WTC11 (cell line): ENCODE measurements around the gene PRCD. TPM values are rescaled to one million over a fixed set of nuclear protein-coding genes. Genes with fewer than 3 reads are reported as not detected.

Source experiments
- ATF2 ChIP-seq: sonication (generic); formaldehyde crosslinking; IDR thresholded peaks from 2 replicates; pipeline ENCODE4 v1.8.1; 2022; ENCODE audit warnings: low read depth, missing genetic modification reagents, borderline replicate concordance
- ATF3 ChIP-seq: sonication (generic); formaldehyde crosslinking; conservative IDR thresholded peaks from 2 replicates; pipeline ENCODE4 v1.8.1; 2022; ENCODE audit warnings: mild to moderate bottlenecking, missing genetic modification reagents
- CTCF ChIP-seq: fragments of 200-600 bp; IDR thresholded peaks from 2 replicates; pipeline ENCODE4 v1.8.0; 2022; ENCODE audit warnings: antibody characterized with exemption
- E2F5 ChIP-seq: sonication (generic); formaldehyde crosslinking; IDR thresholded peaks from 2 replicates; pipeline ENCODE4 v1.8.1; 2022; ENCODE audit warnings: mild to moderate bottlenecking, moderate library complexity, missing genetic modification reagents
- EMX1 ChIP-seq: fragments of 250-450 bp; sonication (Bioruptor Pico); IDR thresholded peaks from 2 replicates; pipeline ENCODE4 v1.8.0; 2021; ENCODE audit warnings: mild to moderate bottlenecking
- ETV6 ChIP-seq: sonication (generic); formaldehyde crosslinking; IDR thresholded peaks from 2 replicates; pipeline ENCODE4 v1.8.1; 2022; ENCODE audit warnings: mild to moderate bottlenecking, missing genetic modification reagents
- FOXJ3 ChIP-seq: sonication (generic); formaldehyde crosslinking; IDR thresholded peaks from 2 replicates; pipeline ENCODE4 v1.9.0; 2021; ENCODE audit warnings: missing genetic modification reagents, mild to moderate bottlenecking, borderline replicate concordance
- GABPB1 ChIP-seq: sonication (generic); formaldehyde crosslinking; IDR thresholded peaks from 2 replicates; pipeline ENCODE4 v1.8.1; 2023; ENCODE audit warnings: mild to moderate bottlenecking, missing genetic modification reagents
- GRHL2 ChIP-seq: fragments of 250-450 bp; sonication (Bioruptor Pico); IDR thresholded peaks from 2 replicates; pipeline ENCODE4 v1.8.0; 2022; ENCODE audit warnings: mild to moderate bottlenecking, moderate library complexity; ENCODE audit not compliant: insufficient replicate concordance, severe bottlenecking
- JUN ChIP-seq: sonication (generic); formaldehyde crosslinking; IDR thresholded peaks from 2 replicates; pipeline ENCODE4 v1.8.0; 2023; ENCODE audit warnings: mild to moderate bottlenecking, missing genetic modification reagents
- KAT7 ChIP-seq: sonication (generic); formaldehyde crosslinking; IDR thresholded peaks from 2 replicates; pipeline ENCODE4 v1.8.1; 2023; ENCODE audit warnings: missing genetic modification reagents, mild to moderate bottlenecking, borderline replicate concordance
- NFYB ChIP-seq: sonication (generic); formaldehyde crosslinking; conservative IDR thresholded peaks from 2 replicates; pipeline ENCODE4 v1.8.0; 2022; ENCODE audit warnings: low read depth, missing genetic modification reagents
- NR1H2 ChIP-seq: sonication (generic); formaldehyde crosslinking; IDR thresholded peaks from 2 replicates; pipeline ENCODE4 v1.9.0; 2021; ENCODE audit warnings: mild to moderate bottlenecking, moderate library complexity, missing genetic modification reagents
- RORB ChIP-seq: fragments of 250-450 bp; sonication (Bioruptor Pico); IDR thresholded peaks from 2 replicates; pipeline ENCODE4 v1.9.0; 2021; ENCODE audit warnings: mild to moderate bottlenecking
- SMAD3 ChIP-seq: sonication (generic); formaldehyde crosslinking; IDR thresholded peaks from 2 replicates; pipeline ENCODE4 v1.8.0; 2022; ENCODE audit warnings: missing genetic modification reagents, mild to moderate bottlenecking, borderline replicate concordance
- SOX15 ChIP-seq: fragments of 250-450 bp; sonication (Bioruptor Pico); IDR thresholded peaks from 2 replicates; pipeline ENCODE4 v1.9.0; 2021; ENCODE audit warnings: mild to moderate bottlenecking
- TCF7 ChIP-seq: sonication (generic); formaldehyde crosslinking; IDR thresholded peaks from 2 replicates; pipeline ENCODE4 v1.8.0; 2022; ENCODE audit warnings: mild to moderate bottlenecking, low read depth, missing genetic modification reagents, moderate library complexity
- ZMAT4 ChIP-seq: fragments of 250-450 bp; sonication (Bioruptor Pico); IDR thresholded peaks from 2 replicates; pipeline ENCODE4 v1.9.0; 2021; ENCODE audit warnings: mild to moderate bottlenecking
- ZNF121 ChIP-seq: sonication (generic); formaldehyde crosslinking; IDR thresholded peaks from 2 replicates; pipeline ENCODE4 v1.8.0; 2023; ENCODE audit warnings: missing genetic modification reagents
- ZNF219 ChIP-seq: sonication (generic); formaldehyde crosslinking; IDR thresholded peaks from 2 replicates; pipeline ENCODE4 v1.8.0; 2023; ENCODE audit warnings: missing genetic modification reagents, mild to moderate bottlenecking, borderline replicate concordance
- ZNF263 ChIP-seq: sonication (generic); formaldehyde crosslinking; IDR thresholded peaks from 2 replicates; pipeline ENCODE4 v1.8.1; 2022; ENCODE audit warnings: low read depth, mild to moderate bottlenecking, moderate library complexity, missing genetic modification reagents
- ZNF425 ChIP-seq: fragments of 250-450 bp; sonication (Bioruptor Pico); conservative IDR thresholded peaks from 2 replicates; pipeline ENCODE4 v1.9.0; 2021; ENCODE audit warnings: mild to moderate bottlenecking
- total RNA-seq: library from RNA; stranded (reverse); gene quantifications from 3 replicates; pipeline ENCODE4 v1.2.3, GENCODE V29; 2021
- TF ChIP-seq, protein P1 (sequence below): sonication (generic); formaldehyde crosslinking; IDR thresholded peaks from 2 replicates; pipeline ENCODE4 v1.8.1; 2023; ENCODE audit warnings: mild to moderate bottlenecking, missing genetic modification reagents, moderate library complexity
- TF ChIP-seq, protein P2 (sequence below): fragments of 250-450 bp; sonication (Bioruptor Pico); IDR thresholded peaks from 2 replicates; pipeline ENCODE4 v1.9.0; 2021; ENCODE audit warnings: moderate library complexity, mild to moderate bottlenecking, inconsistent platforms, borderline replicate concordance
- TF ChIP-seq, protein P3 (sequence below): sonication (generic); formaldehyde crosslinking; IDR thresholded peaks from 2 replicates; pipeline ENCODE4 v1.8.1; 2023; ENCODE audit warnings: mild to moderate bottlenecking, missing genetic modification reagents
- TF ChIP-seq, protein P4 (sequence below): sonication (generic); formaldehyde crosslinking; IDR thresholded peaks from 2 replicates; pipeline ENCODE4 v1.8.1; 2023; ENCODE audit warnings: mild to moderate bottlenecking, missing genetic modification reagents, moderate library complexity

PRCD gene
- total RNA-seq, 1 experiment from 2014 or later, result 2.7 TPM

GRCh38 chr17:76557368-76558197 is 17.7 kb downstream of the PRCD start (continued):
- peak; percentile 59; the same call in 1 of the 2 replicates for TF ChIP-seq E2F5
- no peak for TF ChIP-seq NR1H2 (CRISPR knock-in tag)
- no peak for TF ChIP-seq ZNF425 (CRISPR knock-in tag)
- TF ChIP-seq, protein P1, sequence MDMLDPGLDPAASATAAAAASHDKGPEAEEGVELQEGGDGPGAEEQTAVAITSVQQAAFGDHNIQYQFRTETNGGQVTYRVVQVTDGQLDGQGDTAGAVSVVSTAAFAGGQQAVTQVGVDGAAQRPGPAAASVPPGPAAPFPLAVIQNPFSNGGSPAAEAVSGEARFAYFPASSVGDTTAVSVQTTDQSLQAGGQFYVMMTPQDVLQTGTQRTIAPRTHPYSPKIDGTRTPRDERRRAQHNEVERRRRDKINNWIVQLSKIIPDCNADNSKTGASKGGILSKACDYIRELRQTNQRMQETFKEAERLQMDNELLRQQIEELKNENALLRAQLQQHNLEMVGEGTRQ (CRISPR knock-in tag), result no peak
- TF ChIP-seq KAT7 (CRISPR knock-in tag), result no peak
- no peak for TF ChIP-seq ZNF121 (CRISPR knock-in tag)
- TF ChIP-seq FOXJ3, result no peak
- TF ChIP-seq GABPB1 (CRISPR knock-in tag), result peak; percentile 82
- TF ChIP-seq, protein P2, sequence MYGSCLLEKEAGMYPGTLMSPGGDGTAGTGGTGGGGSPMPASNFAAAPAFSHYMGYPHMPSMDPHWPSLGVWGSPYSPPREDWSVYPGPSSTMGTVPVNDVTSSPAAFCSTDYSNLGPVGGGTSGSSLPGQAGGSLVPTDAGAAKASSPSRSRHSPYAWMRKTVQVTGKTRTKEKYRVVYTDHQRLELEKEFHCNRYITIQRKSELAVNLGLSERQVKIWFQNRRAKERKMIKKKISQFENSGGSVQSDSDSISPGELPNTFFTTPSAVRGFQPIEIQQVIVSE, result no peak
- TF ChIP-seq ZNF219 (CRISPR knock-in tag), result no peak
- no peak for TF ChIP-seq ZNF263
- TF ChIP-seq ZMAT4 (CRISPR knock-in tag), result no peak
- TF ChIP-seq NFYB (CRISPR knock-in tag), result no peak
- peak; percentile 86; the same call in 1 of the 2 replicates for TF ChIP-seq ETV6 (CRISPR knock-in tag)
- peak; percentile 87; the same call in 1 of the 2 replicates for TF ChIP-seq EMX1 (CRISPR knock-in tag)
- peak; percentile 31; the same call in 1 of the 2 replicates for TF ChIP-seq CTCF
- TF ChIP-seq, protein P3, sequence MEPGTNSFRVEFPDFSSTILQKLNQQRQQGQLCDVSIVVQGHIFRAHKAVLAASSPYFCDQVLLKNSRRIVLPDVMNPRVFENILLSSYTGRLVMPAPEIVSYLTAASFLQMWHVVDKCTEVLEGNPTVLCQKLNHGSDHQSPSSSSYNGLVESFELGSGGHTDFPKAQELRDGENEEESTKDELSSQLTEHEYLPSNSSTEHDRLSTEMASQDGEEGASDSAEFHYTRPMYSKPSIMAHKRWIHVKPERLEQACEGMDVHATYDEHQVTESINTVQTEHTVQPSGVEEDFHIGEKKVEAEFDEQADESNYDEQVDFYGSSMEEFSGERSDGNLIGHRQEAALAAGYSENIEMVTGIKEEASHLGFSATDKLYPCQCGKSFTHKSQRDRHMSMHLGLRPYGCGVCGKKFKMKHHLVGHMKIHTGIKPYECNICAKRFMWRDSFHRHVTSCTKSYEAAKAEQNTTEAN, result peak; percentile 74; the same call in 1 of the 2 replicates
- TF ChIP-seq JUN, result peak; percentile 58; the same call in 1 of the 2 replicates
- TF ChIP-seq SMAD3 (CRISPR knock-in tag), result peak; percentile 84; the same call in 1 of the 2 replicates
- no peak for TF ChIP-seq TCF7 (CRISPR knock-in tag)
- TF ChIP-seq ATF2 (CRISPR knock-in tag), result no peak
- TF ChIP-seq, protein P4, sequence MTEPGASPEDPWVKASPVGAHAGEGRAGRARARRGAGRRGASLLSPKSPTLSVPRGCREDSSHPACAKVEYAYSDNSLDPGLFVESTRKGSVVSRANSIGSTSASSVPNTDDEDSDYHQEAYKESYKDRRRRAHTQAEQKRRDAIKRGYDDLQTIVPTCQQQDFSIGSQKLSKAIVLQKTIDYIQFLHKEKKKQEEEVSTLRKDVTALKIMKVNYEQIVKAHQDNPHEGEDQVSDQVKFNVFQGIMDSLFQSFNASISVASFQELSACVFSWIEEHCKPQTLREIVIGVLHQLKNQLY (CRISPR knock-in tag), result no peak
- TF ChIP-seq GRHL2 (CRISPR knock-in tag), result no peak
- TF ChIP-seq ATF3 (CRISPR knock-in tag), result no peak
- no peak for TF ChIP-seq RORB (CRISPR knock-in tag)
- TF ChIP-seq SOX15 (CRISPR knock-in tag), result no peak
